GM20431 (cell line): ENCODE results near the gene DCHS2.

Experiments
- in situ Hi-C: fragments of 300-500 bp; cut with MseI, MboI; formaldehyde crosslinking; loops from one replicate; pipeline ENCODE4 v1.15.0; 2020; ENCODE audit warnings: low sequenced_read_pairs; ENCODE audit not compliant: unreplicated experiment

DCHS2 gene

GRCh38 chr4:154456240-154456639 lies 35.4 kb downstream of the DCHS2 start:
- in situ Hi-C loops = no loop called here

- in situ Hi-C loops = no loop called here
Observed at GRCh38 chr4:154455111-154455510, 36.5 kb downstream of the DCHS2 start.

- in situ Hi-C loops = no loop called here
Observed at GRCh38 chr4:154454710-154455109, 36.9 kb downstream of the DCHS2 start.

DNA sequence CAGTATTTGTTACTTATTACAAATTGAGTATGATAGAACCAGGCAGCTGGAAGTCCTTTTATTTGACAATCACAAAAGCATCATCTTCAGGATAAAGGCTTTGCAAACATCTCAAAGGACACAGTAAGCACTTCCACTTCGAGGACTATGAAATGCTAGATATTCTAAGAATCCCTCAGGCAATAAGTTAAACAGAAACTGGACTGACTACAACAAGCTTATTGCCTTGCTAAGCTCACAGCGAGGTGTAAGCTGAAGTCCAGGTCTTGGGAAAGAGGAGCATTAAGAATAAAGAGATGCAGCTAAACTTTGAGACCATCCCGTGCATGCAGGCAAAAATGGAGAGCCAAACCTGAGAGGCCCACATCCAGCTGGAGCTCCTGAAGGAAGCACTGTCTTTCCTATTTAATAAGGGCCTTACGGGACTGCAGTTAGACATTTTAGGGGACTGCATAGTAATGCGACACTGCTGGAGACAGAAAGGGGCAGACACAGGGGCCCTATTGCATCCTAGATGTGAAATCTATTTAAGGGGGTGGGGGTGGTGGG lies 38.7 kb downstream of the DCHS2 start:
- in situ Hi-C loops = no loop called here

DNA sequence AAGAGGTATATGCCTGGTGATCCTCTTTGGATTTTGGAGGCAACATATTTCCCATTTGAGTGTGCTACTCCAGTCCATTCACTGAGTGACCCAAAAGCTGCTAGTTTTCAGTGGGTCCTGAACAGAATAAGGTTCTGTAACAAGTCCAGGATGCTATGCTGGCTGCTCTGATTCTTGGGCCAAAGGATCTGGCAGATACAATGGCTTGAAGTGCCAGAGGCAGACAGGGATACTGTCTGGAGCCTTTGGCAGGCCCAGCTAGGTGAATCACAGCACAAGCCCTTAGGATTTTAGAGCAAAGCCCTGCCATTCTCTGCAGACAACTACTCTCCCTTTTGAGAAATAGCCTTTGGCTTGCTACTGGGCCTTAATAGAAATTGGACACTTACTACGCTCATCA lies 40.6 kb downstream of the DCHS2 start:
- in situ Hi-C loops = no loop called here

GRCh38 chr4:154444958-154445357 lies 46.6 kb downstream of the DCHS2 start:
- in situ Hi-C loops = no loop called here

GRCh38 chr4:154441982-154442381 lies 49.6 kb downstream of the DCHS2 start:
- in situ Hi-C loops = no loop called here

DNA sequence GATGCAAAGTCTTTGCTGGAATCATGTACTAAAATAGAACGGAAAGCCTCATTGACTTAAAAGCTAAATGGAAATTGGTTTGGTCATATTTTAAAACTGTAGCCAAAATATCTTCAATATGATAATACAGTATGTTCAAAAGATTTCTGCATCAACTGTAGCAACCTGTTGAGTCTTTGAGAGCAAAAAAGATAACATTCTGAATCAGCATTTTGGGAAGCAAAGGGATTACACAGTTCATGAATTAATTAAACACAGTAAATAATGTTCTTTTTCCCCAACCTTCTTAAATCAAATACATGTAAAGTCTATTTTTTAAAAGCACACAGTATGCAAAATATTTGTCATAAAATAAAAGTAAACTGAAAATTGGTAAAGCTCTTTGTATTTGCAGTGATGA lies 50.5 kb downstream of the DCHS2 start:
- in situ Hi-C loops = no loop called here

GRCh38 chr4:154439224-154439623 lies 52.4 kb downstream of the DCHS2 start:
- in situ Hi-C loops = no loop called here

DNA sequence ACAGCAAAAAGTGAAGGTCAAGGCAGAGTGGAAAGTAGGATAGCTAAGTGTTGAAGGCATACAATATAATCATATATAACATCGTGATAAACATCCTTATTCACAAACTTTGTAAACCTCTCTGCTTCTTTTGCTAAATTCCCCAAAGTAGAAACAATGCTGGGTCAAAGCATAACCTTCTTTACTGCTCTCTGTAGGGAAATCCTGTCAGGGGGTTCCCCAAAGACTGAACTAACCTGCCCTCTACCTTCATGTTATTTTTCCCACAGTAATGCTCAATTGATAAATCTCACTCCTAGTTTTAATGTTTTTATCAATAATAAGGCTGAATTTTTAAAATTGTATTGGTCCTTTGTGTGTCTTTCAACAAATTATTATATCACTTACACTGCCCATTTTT lies 55.7 kb downstream of the DCHS2 start:
- in situ Hi-C loops = no loop called here

- in situ Hi-C loops = no loop called here
Observed at GRCh38 chr4:154433543-154433942, 58.1 kb downstream of the DCHS2 start.

DNA sequence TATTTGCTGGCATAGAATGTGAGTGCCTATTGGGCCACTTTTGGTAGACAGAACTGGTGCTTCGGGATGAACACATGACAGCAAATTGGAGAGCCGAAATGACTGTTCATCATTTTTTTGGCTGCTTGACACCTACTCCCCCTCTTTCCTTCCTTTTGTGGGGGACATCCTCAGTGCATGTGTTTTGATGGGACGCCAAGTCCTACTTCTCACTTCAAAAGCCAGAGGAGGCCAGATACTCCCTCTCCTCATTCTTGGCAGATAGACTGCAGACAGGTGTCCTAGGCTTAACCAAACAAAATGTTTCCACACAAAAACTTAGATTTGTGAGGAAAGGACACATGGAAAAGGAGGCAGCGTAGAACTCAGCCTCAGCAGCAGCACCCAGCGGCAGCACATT lies 62.4 kb downstream of the DCHS2 start:
- in situ Hi-C loops = no loop called here

DNA sequence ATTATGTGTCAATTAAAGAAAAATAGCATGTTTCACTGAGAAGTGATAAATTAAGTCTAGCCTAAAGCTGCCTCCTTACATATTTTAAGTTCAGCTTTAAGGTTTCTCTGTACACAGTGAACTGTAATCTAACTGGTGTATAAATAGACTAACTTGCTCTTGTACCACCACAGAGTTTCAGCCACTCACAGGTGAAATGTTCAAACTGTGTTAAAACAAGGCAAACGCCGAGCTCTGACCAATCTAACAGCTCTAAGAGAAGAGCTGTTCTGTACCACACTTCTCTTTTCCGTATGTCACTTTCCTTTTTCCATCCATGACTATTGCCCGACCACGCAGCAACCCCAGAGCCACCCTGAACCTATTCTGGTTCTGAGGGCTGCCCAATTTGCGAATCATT lies 64.5 kb downstream of the DCHS2 start:
- in situ Hi-C loops = no loop called here

DNA sequence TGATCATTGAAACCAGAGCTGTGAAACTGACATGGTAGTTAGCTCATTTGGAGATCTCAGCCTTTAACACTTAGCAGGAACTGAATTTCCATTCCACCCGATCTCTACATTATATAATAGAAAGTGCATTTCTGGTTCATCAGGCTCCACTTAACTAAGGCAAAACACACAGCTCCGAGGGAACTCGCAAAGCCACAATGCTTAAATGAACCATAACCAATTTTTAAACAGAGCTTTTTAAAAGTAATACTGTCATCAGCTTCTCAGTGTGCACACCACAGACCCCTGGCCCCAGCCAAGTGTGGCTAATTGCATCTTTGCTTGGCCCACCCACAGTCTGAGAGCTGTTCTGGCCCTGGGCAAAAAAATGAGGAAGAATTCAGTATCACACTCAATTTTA lies 66.1 kb downstream of the DCHS2 start:
- in situ Hi-C loops = no loop called here

- in situ Hi-C loops = no loop called here
Observed at GRCh38 chr4:154424810-154425484, 66.7 kb downstream of the DCHS2 start.

GRCh38 chr4:154422152-154422551 lies 69.4 kb downstream of the DCHS2 start:
- in situ Hi-C loops = no loop called here

- in situ Hi-C loops = no loop called here
Observed at GRCh38 chr4:154421618-154422017, 70.0 kb downstream of the DCHS2 start.

DNA sequence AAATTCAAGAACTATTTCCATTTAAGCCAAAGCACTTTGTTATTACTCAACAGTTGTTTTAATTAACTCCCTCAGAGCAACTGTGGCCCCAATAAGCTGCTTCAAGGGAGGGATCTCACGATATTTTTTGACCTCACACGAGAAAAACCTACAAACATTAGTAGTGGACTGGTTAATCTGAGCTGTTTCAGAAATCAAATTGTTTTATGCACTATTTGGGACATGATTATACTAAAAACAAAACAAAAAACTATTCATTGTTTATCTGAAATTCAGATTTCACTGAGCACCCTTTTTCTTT lies 74.3 kb downstream of the DCHS2 start:
- in situ Hi-C loops = no loop called here

GRCh38 chr4:154416190-154416547 lies 75.4 kb downstream of the DCHS2 start:
- in situ Hi-C loops = no loop called here

- in situ Hi-C loops = no loop called here
Observed at GRCh38 chr4:154415313-154415712, 76.3 kb downstream of the DCHS2 start.

- in situ Hi-C loops = no loop called here
Observed at GRCh38 chr4:154414796-154415195, 76.8 kb downstream of the DCHS2 start.

DNA sequence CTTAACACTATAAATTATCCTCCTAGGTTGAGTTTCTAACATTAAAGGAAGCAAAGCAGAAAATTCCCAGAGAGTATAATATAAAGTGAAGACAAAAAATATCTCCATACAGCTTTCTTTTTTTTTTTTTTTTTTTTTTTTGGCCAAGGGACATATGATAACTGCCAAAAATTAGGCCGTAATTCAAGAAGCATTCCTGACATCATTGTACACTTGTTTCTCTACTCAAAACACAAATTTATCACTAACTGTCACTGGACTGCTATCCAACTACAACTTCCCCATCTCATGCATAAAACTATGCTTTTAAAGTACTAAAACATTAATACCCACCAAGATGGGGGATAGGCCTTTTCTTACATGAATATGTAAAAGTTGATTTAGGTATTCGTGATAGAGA lies 77.2 kb downstream of the DCHS2 start:
- in situ Hi-C loops = no loop called here

DNA sequence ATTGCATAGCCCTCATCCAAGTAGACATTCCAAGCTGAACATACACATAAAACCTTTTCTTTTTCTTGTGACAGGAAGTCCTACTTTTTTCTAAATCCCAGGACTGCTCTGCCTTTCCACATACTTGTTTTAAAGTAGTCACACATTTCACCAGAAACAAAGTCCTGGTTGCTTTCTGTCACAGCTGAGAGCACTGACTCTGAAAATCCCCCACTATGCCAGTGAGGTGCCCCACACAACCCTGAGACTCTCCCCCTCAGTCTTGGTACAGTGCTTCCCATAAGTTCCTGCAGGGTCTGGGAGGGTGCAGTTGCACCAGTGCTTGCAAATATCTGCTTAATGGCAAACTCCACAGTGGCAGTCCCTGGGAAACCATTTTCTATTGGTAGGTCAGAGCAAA lies 84.2 kb downstream of the DCHS2 start:
- in situ Hi-C loops = no loop called here
